COLO668 (cell line): ENCODE results near the gene USP48.

ENCODE experiments used
- DNase-seq: peaks from one replicate; lab custom pipeline; 2025; ENCODE audit not compliant: unreplicated experiment; lab: John Stamatoyannopoulos, UW

USP48 gene

GRCh38 chr1:21670956-21671902 is 111.7 kb downstream of the USP48 start:
- no peak for DNase-seq

- DNase-seq = no peak
Observed at GRCh38 chr1:21670059-21670881, 112.7 kb downstream of the USP48 start.

GRCh38 chr1:21669258-21670058 is 113.5 kb downstream of the USP48 start, which contains the start of gene RAP1GAP:
RAP1GAP (minus strand) TSS chr1:21669357; CDS start chr1:21620032, 49,325 bp downstream.
- DNase-seq = peak; percentile 85

GRCh38 chr1:21668951-21669257 is 114.0 kb downstream of the USP48 start:
- DNase-seq = no peak

- peak; percentile 58 for DNase-seq
Observed at GRCh38 chr1:21668232-21668950, 114.6 kb downstream of the USP48 start.

- DNase-seq = no peak
Observed at GRCh38 chr1:21667348-21668231, 115.4 kb downstream of the USP48 start.

GRCh38 chr1:21666576-21667320 is 116.2 kb downstream of the USP48 start:
- DNase-seq = peak; percentile 79

- no peak for DNase-seq
Observed at GRCh38 chr1:21665711-21666575, 117.0 kb downstream of the USP48 start.

GRCh38 chr1:21664806-21665588 is 118.0 kb downstream of the USP48 start:
- DNase-seq = no peak

- DNase-seq = no peak
Observed at GRCh38 chr1:21663951-21664805, 118.8 kb downstream of the USP48 start.

- no peak for DNase-seq
Observed at GRCh38 chr1:21663248-21663950, 119.5 kb downstream of the USP48 start.

- DNase-seq = no peak
Observed at GRCh38 chr1:21662426-21663247, 120.3 kb downstream of the USP48 start.

GRCh38 chr1:21661886-21662285 is 121.1 kb downstream of the USP48 start:
- DNase-seq = no peak

- no peak for DNase-seq
Observed at GRCh38 chr1:21659924-21660326, 123.0 kb downstream of the USP48 start.
